Urinary bladder (tissue), 4 donors: ENCODE results near the gene DNAI2. TPM values are rescaled to one million over a fixed set of nuclear protein-coding genes. Genes with fewer than 3 reads are reported as not detected.

Experiments used
- DNase-seq: peaks from one replicate; pipeline ENCODE4 v3.0.0-alpha.2; 2015; ENCODE audit errors: extremely low spot score
- H3K27ac ChIP-seq: one replicate; pipeline ENCODE4 v1.5.1; 2013; ENCODE audit warnings: low read depth, mild to moderate bottlenecking, moderate library complexity
- H3K36me3 ChIP-seq: one replicate; pipeline ENCODE4 v1.6.1; 2013; ENCODE audit warnings: mild to moderate bottlenecking, moderate library complexity; ENCODE audit not compliant: insufficient read depth
- H3K4me1 ChIP-seq: one replicate; pipeline ENCODE4 v1.6.1; 2013; ENCODE audit warnings: mild to moderate bottlenecking, moderate library complexity; ENCODE audit not compliant: insufficient read depth
- H3K4me3 ChIP-seq: one replicate; pipeline ENCODE4 v1.5.1; 2013; ENCODE audit warnings: low read depth, low read length
- WGBS: extraction: QIAGEN DNeasy Blood & Tissue Kit; methylation state at CpG from one replicate; pipeline ENCODE4 v1.1.7; 2013; 5-methylcytosine and 5-hydroxymethylcytosine counted together
- polyA plus RNA-seq: library from polyadenylated mRNA; stranded (reverse); fragments of 200-250 nt; gene quantifications from one replicate; pipeline ENCODE4 v1.2.3, GENCODE V29; 2013
- total RNA-seq: library from RNA; depleted of rRNA; stranded (reverse); fragments of >200 nt; gene quantifications from one replicate; pipeline ENCODE4 v1.2.3, GENCODE V29; 2014
- donor health status: healthy with polysubstance abuse.
- donor health status: healthy.

DNAI2 gene
- total and polyA plus RNA-seq, 2 donors: 0.05 TPM; not detected in 1

DNA sequence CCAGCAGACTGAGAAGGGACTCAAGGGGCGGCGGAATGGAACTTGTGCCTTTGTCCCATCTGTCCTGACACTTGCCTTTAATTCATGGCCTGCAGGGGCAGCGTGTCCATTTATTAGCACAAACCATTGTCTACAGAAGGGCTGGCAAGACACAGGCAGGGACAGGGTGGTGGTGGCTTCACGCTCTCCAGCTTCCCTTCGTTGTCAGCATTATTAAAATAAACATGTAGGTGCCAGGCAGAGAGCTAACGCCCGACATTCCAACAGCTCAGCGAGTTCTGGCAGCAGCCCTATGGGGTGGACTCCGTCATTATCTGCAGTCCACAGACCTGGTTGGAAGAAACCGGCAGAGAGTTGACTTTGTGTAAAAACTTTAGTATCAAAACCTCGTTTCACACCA is 16.3 kb downstream of the DNAI2 start:
- Histone ChIP-seq H3K36me3 (no peaks in the 10 kb centered on the region), H3K27ac (no peak overlapping the region), H3K4me1 (no peaks in the 10 kb centered on the region), H3K4me3 (no peak overlapping the region)
- 59% methylated on average over 11 of the region's 11 CpGs for WGBS
- no peak for DNase-seq

DNA sequence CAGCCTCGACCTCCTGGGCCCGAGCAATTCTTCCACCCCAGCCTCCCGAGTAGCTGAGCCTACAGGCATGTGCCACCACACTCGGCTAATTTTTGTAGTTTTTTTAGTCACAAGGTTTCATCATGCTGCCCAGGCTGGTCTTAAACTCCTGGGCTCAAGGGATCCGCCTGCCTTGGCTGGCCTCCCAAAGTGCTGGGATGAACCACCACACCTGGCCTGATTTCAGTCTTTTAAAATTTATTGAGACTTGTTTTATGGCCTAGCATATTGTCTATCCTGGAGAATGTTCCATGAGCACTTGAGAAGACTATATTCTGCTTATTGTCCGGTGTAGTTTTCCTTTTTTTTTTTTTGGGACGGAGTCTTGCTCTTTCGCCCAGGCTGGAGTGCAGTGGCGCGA is 18.5 kb downstream of the DNAI2 start:
- Histone ChIP-seq H3K36me3 (no peaks in the 10 kb centered on the region), H3K27ac (no peak overlapping the region), H3K4me1 (no peaks in the 10 kb centered on the region), H3K4me3 (no peak overlapping the region)
- 85% methylated on average over 10 of the region's 10 CpGs for WGBS
- no peak for DNase-seq

DNA sequence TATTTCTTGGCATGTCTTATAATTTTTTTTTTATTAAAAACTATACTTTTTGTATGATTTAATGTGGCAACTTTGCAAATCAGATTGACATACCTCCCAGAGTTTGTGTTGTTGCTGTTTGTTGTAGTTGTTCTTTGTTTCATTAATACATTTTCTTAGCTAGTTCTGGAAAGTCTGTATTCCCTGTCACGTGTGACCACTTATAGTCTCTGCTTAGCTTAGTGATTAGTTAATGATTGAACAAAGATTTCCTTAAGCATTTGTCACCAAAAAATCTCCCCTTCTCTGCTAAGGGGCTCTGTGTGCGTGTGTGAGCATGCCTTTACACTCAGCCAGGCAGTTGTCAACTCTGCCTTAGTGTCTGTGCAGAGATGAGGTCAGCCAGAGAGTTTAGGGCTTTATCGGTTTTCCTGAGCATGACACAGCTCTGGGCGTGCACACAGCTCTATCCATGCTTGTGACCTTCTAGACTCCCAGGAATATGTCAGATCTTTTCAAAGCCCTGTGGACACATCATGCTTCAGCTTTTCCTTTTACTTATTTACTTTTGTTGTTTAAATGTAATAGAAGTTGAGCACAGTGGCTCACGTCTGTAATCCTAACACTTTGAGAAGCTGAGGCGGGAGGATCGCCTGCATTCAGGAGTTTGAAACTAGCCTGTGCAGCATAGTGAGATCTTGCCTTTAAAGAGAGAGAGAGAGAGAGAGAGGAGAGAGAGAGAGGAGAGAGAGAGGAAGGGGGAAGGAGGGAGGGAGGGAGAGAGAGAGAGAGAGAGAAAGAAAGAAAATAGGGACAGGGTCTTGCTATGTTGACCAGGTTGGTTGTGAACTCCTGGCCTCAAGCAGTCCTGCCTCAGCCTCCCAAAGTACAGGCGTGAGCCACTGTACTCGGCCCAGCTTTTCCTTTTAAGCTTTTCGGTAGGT is 21.9 kb downstream of the DNAI2 start:
- DNase-seq: no peak
- no peak overlapping the region for H3K27ac ChIP-seq
- WGBS: 56% methylated on average over 10 of the region's 10 CpGs
- no peaks in the 10 kb centered on the region for H3K4me1 ChIP-seq
- H3K4me3 ChIP-seq: no peak overlapping the region
- H3K36me3 ChIP-seq: no peaks in the 10 kb centered on the region

DNA sequence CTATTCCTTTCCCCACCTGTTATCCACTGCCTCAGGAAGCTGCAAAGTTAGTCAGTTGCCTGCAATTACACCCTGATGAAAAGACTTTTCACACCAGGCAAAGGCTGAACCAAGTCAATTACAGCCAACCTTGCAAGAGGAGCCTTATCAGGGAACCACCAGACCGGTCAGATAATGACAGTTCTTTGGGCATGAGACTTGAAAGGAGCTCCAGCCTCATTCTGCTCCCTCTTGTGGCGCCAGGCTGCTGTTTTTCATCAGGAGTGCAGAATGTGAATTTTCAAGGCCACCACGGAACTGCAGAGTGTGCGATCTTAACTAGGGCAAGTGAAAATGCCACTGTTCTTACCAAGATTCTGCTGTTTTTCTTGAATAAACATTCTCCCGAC is 22.5 kb downstream of the DNAI2 start:
- no peak overlapping the region for H3K4me3 ChIP-seq
- no peaks in the 10 kb centered on the region for H3K4me1 ChIP-seq
- no peak for DNase-seq
- H3K36me3 ChIP-seq: no peaks in the 10 kb centered on the region
- H3K27ac ChIP-seq: no peak overlapping the region
- 5% methylated on average over 5 of the region's 5 CpGs for WGBS

DNA sequence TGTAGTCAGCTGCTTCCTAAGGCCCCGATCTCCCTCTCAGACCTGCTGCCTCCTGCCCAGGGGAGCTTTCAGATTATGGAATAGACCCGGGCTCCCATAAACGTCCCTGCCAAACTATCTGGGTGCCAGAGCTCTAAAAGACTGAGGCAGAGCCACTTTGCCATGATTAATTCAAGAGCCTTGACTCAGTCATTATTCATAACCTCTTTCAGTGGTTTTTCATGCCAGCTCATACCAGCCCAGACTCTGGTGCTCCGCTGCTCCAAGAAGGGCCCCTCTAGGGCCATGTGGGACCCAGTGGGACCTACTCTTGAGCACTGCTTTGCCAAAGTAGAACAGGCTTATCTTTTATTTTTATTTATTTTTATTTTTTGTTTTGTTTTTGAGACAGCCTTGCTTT is 23.9 kb downstream of the DNAI2 start:
- no peak for DNase-seq
- WGBS: 72% methylated on average over 4 of the region's 4 CpGs
- Histone ChIP-seq H3K36me3 (no peaks in the 10 kb centered on the region), H3K4me3 (no peak overlapping the region), H3K4me1 (no peaks in the 10 kb centered on the region), H3K27ac (no peak overlapping the region)

DNA sequence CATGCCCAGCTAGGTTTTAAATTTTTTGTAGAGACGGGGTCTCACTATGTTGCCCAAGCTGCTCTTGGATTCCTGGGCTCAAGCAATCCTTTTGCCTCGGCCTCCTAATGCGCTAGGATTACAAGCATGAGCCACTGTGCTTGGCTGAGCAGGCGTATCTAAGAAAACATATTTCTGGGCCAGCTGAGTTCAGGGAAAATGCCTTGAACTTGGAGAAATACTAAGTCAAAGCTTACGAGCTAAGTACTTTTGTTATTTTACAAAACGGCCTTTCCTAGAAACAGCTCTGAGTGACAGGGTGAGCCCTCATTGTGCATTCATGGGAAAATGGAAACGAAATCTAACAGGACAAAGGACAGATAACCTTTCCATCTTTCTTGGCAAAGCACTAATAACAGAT is 24.7 kb downstream of the DNAI2 start:
- WGBS: 48% methylated on average over 7 of the region's 7 CpGs
- H3K27ac ChIP-seq: no peak overlapping the region

DNA sequence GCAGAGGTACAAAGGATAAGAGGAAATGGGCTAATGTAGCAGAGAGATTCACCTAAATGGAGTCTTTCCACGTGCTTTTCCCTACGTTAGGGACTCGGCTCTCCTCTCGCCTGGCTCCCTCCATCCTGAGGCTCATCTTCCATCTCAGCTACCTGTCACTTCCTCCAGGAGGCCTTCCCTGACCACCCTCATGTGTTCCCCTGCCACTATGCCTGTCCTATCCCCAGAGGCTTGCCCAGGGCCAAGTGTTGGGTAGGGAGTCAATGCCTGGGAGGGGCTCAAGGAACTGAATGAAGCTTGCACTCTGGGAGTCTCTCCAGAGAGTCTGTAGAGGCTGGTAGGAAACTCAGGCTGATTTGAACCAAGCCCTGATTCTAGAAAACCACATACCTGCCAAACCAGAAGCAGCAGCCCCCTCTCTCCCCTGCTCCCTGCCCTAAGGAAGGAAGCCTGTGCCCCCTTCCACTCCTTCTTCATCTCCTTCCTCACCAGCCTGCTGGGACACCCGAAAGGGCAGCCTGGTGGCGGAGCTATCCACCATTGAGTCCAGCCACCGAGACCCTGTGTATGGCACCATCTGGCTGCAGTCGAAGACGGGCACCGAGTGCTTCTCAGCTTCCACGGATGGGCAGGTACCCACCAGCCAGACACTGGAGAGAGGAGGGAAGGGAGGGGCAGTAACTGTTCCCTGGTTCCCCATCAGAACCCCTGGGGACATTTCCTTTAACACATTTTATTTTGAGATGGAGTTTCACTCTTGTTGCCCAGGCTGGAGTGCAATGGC is 25.4 kb downstream of the DNAI2 start:
- Histone ChIP-seq H3K4me1 (no peaks in the 10 kb centered on the region), H3K27ac (no peak overlapping the region), H3K36me3 (no peaks in the 10 kb centered on the region), H3K4me3 (no peak overlapping the region)
- 76% methylated on average over 11 of the region's 11 CpGs for WGBS
- no peak for DNase-seq

More for the DNA sequence above, 24.7 kb downstream of the DNAI2 start:
- Histone ChIP-seq H3K4me1 (no peaks in the 10 kb centered on the region), H3K4me3 (no peak overlapping the region), H3K36me3 (no peaks in the 10 kb centered on the region)
- no peak for DNase-seq

DNA sequence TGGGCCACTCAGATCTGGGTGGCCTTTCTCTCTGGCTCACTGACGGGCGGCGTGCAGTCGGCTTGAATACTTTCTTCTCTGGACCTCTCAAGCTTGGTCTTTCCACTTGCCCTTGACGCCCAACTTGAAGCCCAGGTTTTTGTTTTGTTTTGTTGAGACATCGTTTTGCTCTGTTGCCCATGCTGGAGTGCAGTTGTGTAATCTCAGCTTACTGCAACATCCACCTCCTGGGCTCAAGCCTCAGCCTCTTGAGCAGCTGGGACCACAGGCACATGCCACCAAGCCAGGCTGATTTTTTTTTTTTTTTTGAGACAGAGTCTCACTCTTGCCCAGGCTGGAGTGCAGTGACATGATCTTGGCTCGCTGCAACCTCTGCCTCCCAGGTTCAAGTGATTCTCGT is 29.3 kb downstream of the DNAI2 start:
- H3K36me3 ChIP-seq: no peaks in the 10 kb centered on the region
- no peak for DNase-seq
- H3K27ac ChIP-seq: no peak overlapping the region
- no peaks in the 10 kb centered on the region for H3K4me1 ChIP-seq
- H3K4me3 ChIP-seq: no peak overlapping the region
- WGBS: 92% methylated on average over 8 of the region's 8 CpGs

DNA sequence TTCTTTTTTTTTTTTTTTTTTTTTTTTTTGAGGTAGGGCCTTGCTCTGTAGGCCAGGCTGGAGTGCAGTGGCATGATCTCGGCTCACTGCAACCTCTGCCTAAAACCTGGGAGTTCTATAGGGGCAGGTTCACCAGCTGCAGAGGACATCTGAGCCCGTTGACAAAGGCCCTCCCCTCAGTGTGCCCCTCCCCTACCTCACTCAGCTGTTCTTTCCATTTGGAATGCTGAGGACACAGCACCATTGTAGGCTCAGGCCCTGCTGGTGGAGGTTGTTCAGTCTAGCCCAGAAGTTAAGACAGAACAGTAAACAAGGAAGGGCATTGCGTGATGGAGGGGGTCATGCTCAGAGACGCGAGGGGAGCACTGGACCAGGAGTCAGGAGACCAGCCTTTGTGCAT is 30.1 kb downstream of the DNAI2 start:
- DNase-seq: no peak
- 76% methylated on average over 5 of the region's 5 CpGs for WGBS
- Histone ChIP-seq H3K27ac (no peak overlapping the region), H3K36me3 (no peaks in the 10 kb centered on the region), H3K4me1 (no peaks in the 10 kb centered on the region), H3K4me3 (no peak overlapping the region)

DNA sequence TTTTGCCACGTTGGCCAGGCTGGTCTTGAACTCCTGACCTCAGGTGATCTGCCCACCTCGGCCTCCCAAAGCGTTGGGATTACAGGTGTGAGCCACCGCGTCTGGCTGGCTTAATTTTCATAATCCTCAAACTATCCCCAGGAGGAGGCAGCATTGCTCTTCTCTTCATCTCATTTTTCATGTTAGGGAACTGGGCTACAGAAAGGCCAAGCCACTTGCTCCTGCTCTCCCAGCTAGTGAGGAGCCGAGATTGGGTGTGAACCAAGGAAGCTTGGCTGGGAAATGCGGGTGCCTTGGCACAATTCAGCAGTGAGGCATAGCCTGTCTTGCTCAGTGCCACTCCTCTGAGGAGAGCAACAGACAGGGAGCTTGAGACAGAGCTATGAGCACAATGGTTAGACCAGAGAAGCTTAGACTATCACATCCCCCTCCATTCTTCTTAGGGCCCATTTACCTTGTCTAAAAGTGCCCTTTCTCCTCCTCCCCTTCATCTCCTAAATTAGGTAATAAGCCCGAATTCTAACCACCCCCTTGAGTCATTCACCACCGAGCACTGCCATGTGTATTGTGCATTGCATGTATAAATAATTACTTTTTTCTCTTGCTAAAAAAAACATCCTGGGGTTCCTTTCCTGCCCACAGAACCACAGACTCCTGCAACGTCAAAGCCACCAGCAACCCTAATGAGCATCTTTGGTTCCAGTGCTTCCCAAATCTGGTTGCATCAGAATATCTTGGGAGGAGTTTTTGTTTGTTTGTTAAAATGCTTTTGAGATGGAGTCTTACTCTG is 32.0 kb downstream of the DNAI2 start:
- Histone ChIP-seq H3K4me1 (no peaks in the 10 kb centered on the region), H3K36me3 (no peaks in the 10 kb centered on the region), H3K4me3 (no peak overlapping the region), H3K27ac (no peak overlapping the region)
- no peak for DNase-seq
- 61% methylated on average over 10 of the region's 10 CpGs for WGBS

DNA sequence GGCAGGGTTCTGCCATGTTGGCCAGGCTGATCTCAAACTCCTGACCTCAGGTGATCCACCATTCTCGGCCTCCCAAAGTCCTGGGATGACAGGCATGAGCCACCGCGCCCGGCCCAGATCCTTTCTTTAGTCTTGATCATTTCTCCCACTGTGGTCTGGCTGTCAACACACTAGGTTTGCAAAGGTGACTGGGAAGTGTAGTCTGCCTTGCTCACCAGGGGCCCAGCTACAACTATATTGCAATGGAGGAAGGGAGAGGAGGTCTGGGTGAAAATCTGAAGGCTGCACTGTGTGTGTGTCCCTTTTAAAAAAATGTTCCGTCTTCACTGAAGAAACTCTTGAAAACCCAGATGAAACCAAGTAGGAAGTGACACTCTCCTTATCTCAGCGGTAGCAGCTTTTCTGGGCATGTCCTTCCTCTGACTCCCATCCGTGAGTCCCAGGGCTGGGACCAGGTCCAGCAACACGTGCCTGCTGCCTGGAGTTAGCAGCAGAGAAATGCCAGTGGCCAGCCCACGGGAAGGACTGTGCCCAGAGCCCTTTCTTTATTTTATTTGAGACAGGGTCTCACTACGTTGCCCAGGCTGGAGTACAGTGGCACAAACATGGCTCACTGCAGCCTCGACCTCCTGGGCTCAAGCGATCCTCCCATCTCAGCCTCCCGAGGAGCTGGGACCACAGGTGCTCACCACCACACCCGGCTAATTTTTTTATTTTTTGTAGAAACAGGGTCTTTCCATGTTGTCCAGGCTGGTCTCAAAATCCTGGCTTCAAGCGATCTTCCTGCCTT is 34.1 kb downstream of the DNAI2 start:
- no peak overlapping the region for H3K27ac ChIP-seq
- DNase-seq: no peak
- 61% methylated on average over 15 of the region's 15 CpGs for WGBS
- no peaks in the 10 kb centered on the region for H3K4me1 ChIP-seq
- H3K4me3 ChIP-seq: no peak overlapping the region
- H3K36me3 ChIP-seq: no peaks in the 10 kb centered on the region

DNA sequence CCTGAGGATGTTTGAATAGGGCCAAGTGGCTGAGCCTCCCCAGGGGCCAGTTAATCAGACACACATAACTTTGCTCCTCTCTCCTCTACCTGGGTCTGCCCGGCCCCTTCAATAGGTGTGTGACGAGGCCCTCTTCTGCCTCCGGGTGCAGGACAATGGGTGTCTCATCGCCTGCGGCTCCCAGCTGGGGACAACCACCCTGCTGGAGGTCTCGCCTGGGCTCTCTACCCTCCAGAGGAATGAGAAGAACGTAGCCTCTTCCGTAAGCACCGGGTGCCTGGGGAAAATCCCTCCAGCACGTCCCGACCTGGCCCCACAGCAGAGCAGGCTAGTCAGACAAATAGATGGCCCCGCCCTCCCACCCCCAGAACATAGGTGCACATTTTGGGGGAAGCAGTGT is 35.9 kb downstream of the DNAI2 start:
- no peak for DNase-seq
- H3K4me3 ChIP-seq: no peak overlapping the region
- WGBS: 65% methylated on average over 12 of the region's 12 CpGs
- no peaks in the 10 kb centered on the region for H3K36me3 ChIP-seq
- no peak overlapping the region for H3K27ac ChIP-seq
- no peaks in the 10 kb centered on the region for H3K4me1 ChIP-seq

DNA sequence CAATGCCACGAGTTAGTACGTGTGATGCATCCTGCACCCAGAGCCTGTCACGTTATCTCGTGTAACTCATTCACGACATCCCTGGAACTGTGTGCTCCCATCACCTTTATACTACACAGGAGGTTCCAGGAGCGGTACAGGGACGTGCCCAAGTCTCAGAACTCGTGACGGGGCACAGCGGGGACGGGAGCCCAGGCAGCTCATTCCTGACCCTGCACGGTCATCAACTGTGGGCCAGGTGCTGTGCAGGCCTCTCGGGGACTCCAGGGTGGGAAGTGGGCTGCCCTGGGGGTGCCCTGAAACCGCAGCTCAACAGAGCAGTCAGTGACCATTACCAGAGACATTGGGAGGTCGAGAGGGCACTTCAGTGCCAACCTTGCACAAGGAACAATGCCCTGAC is 40.8 kb downstream of the DNAI2 start:
- Histone ChIP-seq H3K4me1 (no peaks in the 10 kb centered on the region), H3K4me3 (no peak overlapping the region), H3K27ac (no peak overlapping the region), H3K36me3 (no peaks in the 10 kb centered on the region)
- DNase-seq: no peak
- 78% methylated on average over 15 of the region's 15 CpGs for WGBS
